Measurements from ENCODE around the gene TEAD1. TPM values are rescaled to one million over a fixed set of nuclear protein-coding genes. Genes with fewer than 3 reads are reported as not detected.

TEAD1 gene
- total and polyA plus RNA-seq, 2 donors (not counting 3 experiments of a cell fraction or from before 2014, with no cell fraction given) = 15.3 to 49.0 TPM

DNA sequence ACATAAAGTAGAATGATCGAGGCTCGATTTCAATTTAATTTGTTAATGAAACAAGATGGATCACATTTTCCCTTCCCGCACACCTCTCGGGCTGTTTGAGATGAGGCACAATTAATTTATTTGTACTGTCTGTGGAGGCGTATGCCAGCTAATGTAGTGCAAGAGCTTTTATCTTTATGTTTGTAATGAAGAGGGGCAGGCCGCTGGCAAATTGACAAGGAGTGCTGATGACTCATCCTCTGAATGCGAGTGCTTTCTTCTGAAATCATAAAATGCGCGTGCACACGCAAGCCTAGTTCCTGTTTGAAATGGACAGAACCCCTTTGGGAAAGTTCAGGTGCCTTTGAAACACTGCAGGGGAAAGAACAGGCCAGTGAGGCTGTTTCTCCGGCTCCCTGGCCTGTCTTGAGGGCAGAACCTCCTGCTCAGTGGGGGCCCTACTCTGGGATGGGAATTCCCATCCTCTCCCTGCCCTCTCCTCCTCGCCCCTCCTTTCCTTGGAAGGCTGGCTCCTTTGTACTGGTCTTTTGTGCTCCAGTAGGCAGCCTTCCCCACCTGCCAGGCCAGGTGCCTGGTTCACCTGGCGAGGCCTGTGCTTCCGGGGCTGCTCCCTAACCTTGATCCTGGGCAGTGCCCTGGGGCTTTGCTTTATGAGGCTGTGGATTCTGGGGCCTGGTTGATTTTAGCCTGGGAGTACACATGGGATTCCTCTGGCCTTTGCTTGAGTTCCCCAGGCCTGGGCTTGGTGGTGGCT lies 50.3 kb downstream of the TEAD1 start:
- peak overlapping the region; percentile 17 for H3K9ac ChIP-seq (replicated peaks; ENCODE audit: extremely low read depth, insufficient read depth, low read length)
- DNase-seq (ENCODE audit: low read depth, low spot score) = peak; percentile 96
- TF ChIP-seq EZH2 (IDR thresholded peaks at IDR 0.05; ENCODE audit: borderline replicate concordance, low read depth, low read length, severe bottlenecking) = no peak
- peak; percentile 29 for TF ChIP-seq MYC (IDR thresholded peaks at IDR 0.05; ENCODE audit: low read depth, low read length)
- TF ChIP-seq, protein P1, sequence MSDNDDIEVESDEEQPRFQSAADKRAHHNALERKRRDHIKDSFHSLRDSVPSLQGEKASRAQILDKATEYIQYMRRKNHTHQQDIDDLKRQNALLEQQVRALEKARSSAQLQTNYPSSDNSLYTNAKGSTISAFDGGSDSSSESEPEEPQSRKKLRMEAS (IDR thresholded peaks at IDR 0.05; ENCODE audit: insufficient read depth, insufficient read length) = no peak
- peak; percentile 96 for TF ChIP-seq FOS (IDR thresholded peaks at IDR 0.05; ENCODE audit: borderline replicate concordance, insufficient read depth, low read length)
- TF ChIP-seq, protein P2, sequence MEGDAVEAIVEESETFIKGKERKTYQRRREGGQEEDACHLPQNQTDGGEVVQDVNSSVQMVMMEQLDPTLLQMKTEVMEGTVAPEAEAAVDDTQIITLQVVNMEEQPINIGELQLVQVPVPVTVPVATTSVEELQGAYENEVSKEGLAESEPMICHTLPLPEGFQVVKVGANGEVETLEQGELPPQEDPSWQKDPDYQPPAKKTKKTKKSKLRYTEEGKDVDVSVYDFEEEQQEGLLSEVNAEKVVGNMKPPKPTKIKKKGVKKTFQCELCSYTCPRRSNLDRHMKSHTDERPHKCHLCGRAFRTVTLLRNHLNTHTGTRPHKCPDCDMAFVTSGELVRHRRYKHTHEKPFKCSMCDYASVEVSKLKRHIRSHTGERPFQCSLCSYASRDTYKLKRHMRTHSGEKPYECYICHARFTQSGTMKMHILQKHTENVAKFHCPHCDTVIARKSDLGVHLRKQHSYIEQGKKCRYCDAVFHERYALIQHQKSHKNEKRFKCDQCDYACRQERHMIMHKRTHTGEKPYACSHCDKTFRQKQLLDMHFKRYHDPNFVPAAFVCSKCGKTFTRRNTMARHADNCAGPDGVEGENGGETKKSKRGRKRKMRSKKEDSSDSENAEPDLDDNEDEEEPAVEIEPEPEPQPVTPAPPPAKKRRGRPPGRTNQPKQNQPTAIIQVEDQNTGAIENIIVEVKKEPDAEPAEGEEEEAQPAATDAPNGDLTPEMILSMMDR (IDR thresholded peaks at IDR 0.05; ENCODE audit: extremely low read depth in 1 of 2, insufficient read depth in 1 of 2, low read depth in 1 of 2, low read length in 2 of 2) = no peak
- TF ChIP-seq JUN (IDR thresholded peaks at IDR 0.05; ENCODE audit: borderline replicate concordance, insufficient read depth, insufficient read length, low read depth) = peak; percentile 96
- no peak for TF ChIP-seq POLR2AphosphoS5 (IDR thresholded peaks at IDR 0.05; ENCODE audit: insufficient read depth, low read depth, low read length)
- no peak for TF ChIP-seq POLR2A (IDR thresholded peaks at IDR 0.05; ENCODE audit: low read depth, low read length)
- dilution Hi-C loops (cut with MboI; ENCODE audit: extremely low pct_ligation_motif_present, low sequenced_read_pairs) (no loop called here), intact Hi-C loops (cut with micrococcal nuclease) (loop anchor here (1.0 to 2.0 kb wide), 2 partner anchors 31 to 50 kb away; partner anchors contain the start of gene TEAD1)
- peak overlapping the region; percentile 78 for H3K27ac ChIP-seq (ENCODE audit: insufficient read depth, low read depth, low read length)
- peak overlapping the region; percentile 20 for H3K4me2 ChIP-seq (ENCODE audit: insufficient read depth, low read length)
- H3K27me3 ChIP-seq (ENCODE audit: control insufficient read depth in 2 of 2, insufficient read depth in 2 of 2, low read length in 2 of 2) = no peaks in the 10 kb centered on the region
- CTCF ChIA-PET = interaction anchor here (0.6 to 1.2 kb wide), 5 partner anchors 9 to 164 kb away, joined by 3 to 4 read pairs (median 4); no protein-coding TSS in a partner anchor
- H4K20me1 ChIP-seq (replicated peaks; ENCODE audit: control insufficient read depth, extremely low read depth, insufficient read depth, low read length) = peaks cover 4% of the 10 kb centered on the region
- POLR2A ChIA-PET = interaction anchor here (0.6 to 1.0 kb wide), 2 partner anchors 9 to 32 kb away, joined by 3 read pairs; no protein-coding TSS in a partner anchor
- no peaks in the 10 kb centered on the region for H3K9me3 ChIP-seq (replicated peaks; ENCODE audit: control insufficient read depth, insufficient read depth, low read length)
- TSS peak; percentile 39 for BruUV-seq (replicated peaks)
- no peak overlapping the region for H3K4me3 ChIP-seq (replicated peaks in 1 of 3; ENCODE audit: insufficient read depth in 1 of 3, low read depth in 1 of 3, low read length in 3 of 3)
- no peaks in the 10 kb centered on the region for H3K9me1 ChIP-seq (replicated peaks; ENCODE audit: control insufficient read depth, extremely low read depth, insufficient read depth, low read length)
- peak; percentile 87 for FAIRE-seq
- no peak overlapping the region for H2AFZ ChIP-seq (ENCODE audit: low read depth, low read length)
- no peaks in the 10 kb centered on the region for H3K36me3 ChIP-seq (ENCODE audit: control insufficient read depth in 2 of 2, extremely low read depth in 1 of 2, insufficient read depth in 2 of 2, low read length in 2 of 2)
- peaks cover 43% of the 10 kb centered on the region for H3K4me1 ChIP-seq (ENCODE audit: control insufficient read depth, extremely low read depth, insufficient read depth, low read length)
- H3K79me2 ChIP-seq (ENCODE audit: control insufficient read depth, insufficient read depth, low read length) = peaks cover 44% of the 10 kb centered on the region
